Activated naive CD8-positive, alpha-beta T cell treated with anti-CD3 and anti-CD28 coated beads for 36 hours (primary cell): Measurements from ENCODE around the gene DEFB132. TPM values are rescaled to one million over a fixed set of nuclear protein-coding genes. Genes with fewer than 3 reads are reported as not detected.
A peak's percentile ranks its signal among the peaks of the same experiment; 100 is the strongest.
"Not testable (repeated sequence)": the region's sequence is repeated elsewhere in the genome, so short reads cannot be mapped to it uniquely, and the experiment has no call there.

ENCODE experiments used
- DNase-seq: peaks from one replicate; pipeline ENCODE4 v3.0.0; 2021
- H3K27ac Mint-ChIP-seq: one replicate; pipeline ENCODE4 v1.8.0; 2022; ENCODE audit warnings: mild to moderate bottlenecking, moderate library complexity, mixed read lengths
- H3K27me3 Mint-ChIP-seq: one replicate; pipeline ENCODE4 v1.8.0; 2022; ENCODE audit warnings: mild to moderate bottlenecking, mixed read lengths
- H3K36me3 Mint-ChIP-seq: one replicate; pipeline ENCODE4 v1.8.0; 2021; ENCODE audit warnings: mild to moderate bottlenecking, mixed read lengths
- H3K4me1 Mint-ChIP-seq: one replicate; pipeline ENCODE4 v1.8.0; 2021; ENCODE audit warnings: mixed read lengths
- H3K4me3 Mint-ChIP-seq: one replicate; pipeline ENCODE4 v1.8.0; 2022; ENCODE audit warnings: mild to moderate bottlenecking, moderate library complexity, mixed read lengths
- H3K9me3 Mint-ChIP-seq: one replicate; pipeline ENCODE4 v1.8.0; 2022; ENCODE audit warnings: mixed read lengths
- total RNA-seq, 2 experiments: library from RNA; stranded (reverse); gene quantifications; one replicate each; pipeline ENCODE4 v1.2.3, GENCODE V29; 2021

DEFB132 gene
- total RNA-seq, 2 experiments from 2014 or later, result not detected

DNA sequence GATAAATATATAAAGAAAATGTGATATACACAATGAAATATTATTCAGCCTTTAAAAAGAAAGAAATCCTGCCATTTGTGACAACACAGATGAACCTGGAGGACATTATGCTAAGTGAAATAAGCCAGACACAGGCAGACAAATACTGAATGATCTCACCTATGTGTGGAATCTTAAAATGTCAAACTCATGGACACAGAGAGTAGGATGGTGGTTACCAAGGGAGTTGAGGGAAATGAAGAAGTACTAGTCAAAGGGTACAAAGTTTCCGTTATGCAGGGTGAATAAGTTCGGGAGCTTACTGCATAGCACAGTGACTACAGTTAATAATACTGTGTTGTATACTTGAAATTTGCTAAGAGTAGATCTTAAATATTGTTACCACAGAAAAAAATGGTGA, 14.6 kb upstream of the DEFB132 start:
- DNase-seq, result no peak
- peaks cover 5% of the 10 kb centered on the region for H3K4me1 Mint-ChIP-seq
- no peaks in the 10 kb centered on the region for H3K36me3 Mint-ChIP-seq
- no peak overlapping the region for H3K4me3 Mint-ChIP-seq
- H3K27me3 Mint-ChIP-seq, result peaks cover 3% of the 10 kb centered on the region
- no peak overlapping the region for H3K27ac Mint-ChIP-seq
- no peaks in the 10 kb centered on the region for H3K9me3 Mint-ChIP-seq

DNA sequence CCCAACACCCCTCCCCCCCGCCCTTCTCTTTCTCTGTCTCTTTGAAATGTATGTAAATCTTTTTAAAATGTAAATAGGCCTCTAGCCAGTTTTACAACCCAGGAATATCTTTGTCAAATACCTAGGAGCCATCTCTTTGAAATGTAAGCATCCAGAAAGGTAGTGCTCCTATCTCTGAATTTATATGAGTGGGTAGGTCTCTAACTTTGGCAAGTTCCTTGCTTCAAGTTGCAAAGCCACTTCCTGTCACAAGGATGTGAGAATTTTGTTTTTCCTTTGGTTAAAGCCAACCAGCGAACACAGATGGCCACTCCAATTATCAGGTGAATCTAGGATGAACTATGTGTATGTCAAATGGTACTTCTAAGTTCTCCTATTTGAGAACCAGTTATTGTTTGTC, 6.2 kb upstream of the DEFB132 start:
- no peaks in the 10 kb centered on the region for H3K27me3 Mint-ChIP-seq
- H3K4me1 Mint-ChIP-seq, result peaks cover 6% of the 10 kb centered on the region
- H3K4me3 Mint-ChIP-seq, result no peak overlapping the region
- H3K27ac Mint-ChIP-seq, result no peak overlapping the region
- no peaks in the 10 kb centered on the region for H3K36me3 Mint-ChIP-seq
- no peaks in the 10 kb centered on the region for H3K9me3 Mint-ChIP-seq
- DNase-seq, result no peak

DNA sequence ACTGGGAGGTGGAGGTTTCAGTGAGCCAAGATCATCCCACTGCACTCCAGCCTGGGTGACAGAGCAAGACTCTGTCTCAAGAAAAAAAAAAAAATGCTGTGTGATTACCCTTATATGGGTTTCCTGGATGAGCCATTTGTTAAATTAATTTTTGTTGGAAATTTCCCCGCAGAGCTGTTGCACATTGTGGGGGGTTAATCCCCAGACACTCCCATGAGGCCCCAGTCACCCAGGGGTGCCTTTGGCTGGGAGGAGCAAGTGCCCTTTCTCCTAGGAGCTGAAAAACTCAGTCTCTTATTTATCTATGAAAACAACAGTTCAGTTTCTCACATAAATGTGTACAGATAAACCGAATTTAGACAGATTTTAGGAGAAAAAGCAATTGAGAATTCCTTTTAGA, 4.7 kb upstream of the DEFB132 start:
- H3K36me3 Mint-ChIP-seq, result no peaks in the 10 kb centered on the region
- no peaks in the 10 kb centered on the region for H3K9me3 Mint-ChIP-seq
- H3K4me3 Mint-ChIP-seq, result no peak overlapping the region
- DNase-seq, result no peak
- H3K27ac Mint-ChIP-seq, result no peak overlapping the region
- peaks cover 6% of the 10 kb centered on the region for H3K4me1 Mint-ChIP-seq
- no peaks in the 10 kb centered on the region for H3K27me3 Mint-ChIP-seq

DNA sequence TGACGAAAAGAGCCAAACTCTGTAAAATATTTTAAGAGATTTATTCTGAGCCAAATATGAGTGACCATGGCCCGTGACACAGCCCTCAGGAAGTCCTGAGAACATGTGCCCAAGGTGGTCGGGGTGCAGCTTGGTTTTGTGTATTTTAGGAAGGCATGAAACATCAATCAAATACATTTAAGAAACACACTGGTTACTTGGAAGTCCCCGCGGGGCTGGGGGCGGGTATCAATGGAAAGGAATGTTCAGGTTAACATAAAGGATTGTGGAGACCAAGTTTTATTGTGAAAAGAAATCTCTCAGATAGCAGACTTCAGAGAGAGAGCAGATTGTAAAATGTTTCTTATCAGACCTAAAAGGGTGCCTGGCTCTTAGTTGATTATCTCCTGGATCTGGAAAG, 4.1 kb upstream of the DEFB132 start:
- not testable (repeated sequence) for DNase-seq, H3K36me3 Mint-ChIP-seq, H3K27me3 Mint-ChIP-seq, H3K4me1 Mint-ChIP-seq, H3K9me3 Mint-ChIP-seq, H3K4me3 Mint-ChIP-seq, H3K27ac Mint-ChIP-seq

DNA sequence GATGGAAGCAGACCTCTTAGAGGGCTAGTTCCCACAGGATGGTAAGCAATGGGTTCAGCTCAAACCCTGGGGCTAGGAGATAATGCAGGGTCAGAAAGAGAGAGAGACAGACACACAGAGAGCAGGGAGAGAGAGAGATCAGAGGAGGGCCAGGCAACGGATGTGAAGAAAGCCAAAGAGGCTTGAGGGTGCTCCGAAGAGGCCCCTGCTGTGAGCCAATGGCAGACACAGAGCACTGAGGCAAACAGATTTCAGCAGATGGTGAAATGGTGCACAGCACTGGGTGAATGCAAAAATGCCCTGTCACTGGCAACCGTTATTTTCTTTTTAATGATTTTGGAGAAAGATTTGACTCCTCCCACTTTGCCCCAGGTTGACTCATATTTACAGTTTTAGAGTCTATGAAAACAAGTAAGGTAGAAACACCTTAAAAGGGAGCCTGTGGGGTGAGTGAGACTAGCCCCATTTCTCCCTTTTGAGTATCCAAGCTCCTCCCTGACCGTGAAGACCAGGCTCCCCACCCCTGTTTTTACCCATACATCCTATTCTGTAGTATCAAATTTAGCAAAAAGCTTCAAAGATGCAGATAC, 840 bp downstream of the DEFB132 start:
- Mint-ChIP-seq H3K4me1 (peaks cover 2% of the 10 kb centered on the region), H3K27me3 (no peaks in the 10 kb centered on the region), H3K36me3 (no peaks in the 10 kb centered on the region), H3K4me3 (no peak overlapping the region), H3K27ac (no peak overlapping the region), H3K9me3 (no peaks in the 10 kb centered on the region)
- no peak for DNase-seq

DNA sequence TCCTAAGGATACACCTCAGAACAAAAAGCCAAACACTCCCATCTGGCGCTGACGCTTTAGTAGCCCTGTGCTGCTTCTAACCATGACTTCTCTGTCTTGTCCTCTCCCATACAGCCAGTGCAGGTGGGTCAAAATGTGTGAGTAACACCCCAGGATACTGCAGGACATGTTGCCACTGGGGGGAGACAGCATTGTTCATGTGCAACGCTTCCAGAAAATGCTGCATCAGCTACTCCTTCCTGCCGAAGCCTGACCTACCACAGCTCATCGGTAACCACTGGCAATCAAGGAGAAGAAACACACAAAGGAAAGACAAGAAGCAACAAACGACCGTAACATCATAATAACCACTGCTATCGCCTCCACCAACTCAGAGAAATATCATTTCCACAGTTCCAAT, 1.4 kb downstream of the DEFB132 start:
- Mint-ChIP-seq H3K36me3 (no peaks in the 10 kb centered on the region), H3K4me1 (peaks cover 2% of the 10 kb centered on the region), H3K9me3 (no peaks in the 10 kb centered on the region), H3K27ac (no peak overlapping the region), H3K4me3 (no peak overlapping the region), H3K27me3 (no peaks in the 10 kb centered on the region)
- DNase-seq, result no peak

DNA sequence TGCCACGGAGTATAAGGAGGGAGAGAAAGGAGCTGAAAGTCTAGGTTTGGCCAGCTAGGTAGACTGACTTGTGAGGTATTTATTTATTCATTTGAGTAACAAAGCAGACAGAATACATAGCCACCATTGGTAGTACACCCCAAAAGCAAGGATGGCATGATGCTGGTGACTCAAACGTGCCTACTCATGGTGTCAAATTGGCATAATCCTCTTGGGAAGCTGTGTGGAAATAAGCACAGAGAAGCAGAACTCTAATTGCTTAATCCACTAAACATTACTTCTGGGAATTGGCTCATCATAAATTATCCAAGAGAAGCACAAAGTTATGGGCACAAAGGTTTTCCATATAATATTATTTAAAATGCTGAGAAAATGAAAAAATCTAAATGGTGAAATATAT, 2.5 kb downstream of the DEFB132 start:
- peaks cover 2% of the 10 kb centered on the region for H3K4me1 Mint-ChIP-seq
- no peaks in the 10 kb centered on the region for H3K9me3 Mint-ChIP-seq
- no peak overlapping the region for H3K4me3 Mint-ChIP-seq
- no peak for DNase-seq
- no peaks in the 10 kb centered on the region for H3K36me3 Mint-ChIP-seq
- H3K27ac Mint-ChIP-seq, result no peak overlapping the region
- H3K27me3 Mint-ChIP-seq, result no peaks in the 10 kb centered on the region

DNA sequence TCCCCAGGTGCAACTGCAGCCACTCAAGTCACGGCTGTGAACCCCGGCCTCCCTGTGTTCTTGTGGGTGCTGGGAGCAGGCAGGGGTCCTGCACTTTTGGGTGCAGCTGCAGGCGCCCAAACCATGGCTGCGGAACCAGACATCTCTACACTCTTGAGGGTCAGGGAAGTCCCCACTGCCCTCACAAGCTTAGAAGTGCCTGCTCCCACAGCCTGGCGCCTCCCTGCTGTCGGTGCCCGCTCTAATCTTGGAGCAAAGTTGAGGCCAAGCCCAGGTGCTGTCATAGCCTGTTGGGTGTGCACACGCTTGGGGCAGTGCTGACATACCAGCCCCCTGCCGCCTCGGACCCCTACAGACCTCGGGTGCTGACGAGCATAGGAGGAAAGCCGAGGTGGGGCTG, 6.2 kb downstream of the DEFB132 start:
- no peaks in the 10 kb centered on the region for H3K9me3 Mint-ChIP-seq
- peaks cover 2% of the 10 kb centered on the region for H3K27me3 Mint-ChIP-seq
- DNase-seq, result no peak
- no peak overlapping the region for H3K4me3 Mint-ChIP-seq
- no peaks in the 10 kb centered on the region for H3K36me3 Mint-ChIP-seq
- H3K4me1 Mint-ChIP-seq, result peaks cover 10% of the 10 kb centered on the region
- H3K27ac Mint-ChIP-seq, result no peak overlapping the region

DNA sequence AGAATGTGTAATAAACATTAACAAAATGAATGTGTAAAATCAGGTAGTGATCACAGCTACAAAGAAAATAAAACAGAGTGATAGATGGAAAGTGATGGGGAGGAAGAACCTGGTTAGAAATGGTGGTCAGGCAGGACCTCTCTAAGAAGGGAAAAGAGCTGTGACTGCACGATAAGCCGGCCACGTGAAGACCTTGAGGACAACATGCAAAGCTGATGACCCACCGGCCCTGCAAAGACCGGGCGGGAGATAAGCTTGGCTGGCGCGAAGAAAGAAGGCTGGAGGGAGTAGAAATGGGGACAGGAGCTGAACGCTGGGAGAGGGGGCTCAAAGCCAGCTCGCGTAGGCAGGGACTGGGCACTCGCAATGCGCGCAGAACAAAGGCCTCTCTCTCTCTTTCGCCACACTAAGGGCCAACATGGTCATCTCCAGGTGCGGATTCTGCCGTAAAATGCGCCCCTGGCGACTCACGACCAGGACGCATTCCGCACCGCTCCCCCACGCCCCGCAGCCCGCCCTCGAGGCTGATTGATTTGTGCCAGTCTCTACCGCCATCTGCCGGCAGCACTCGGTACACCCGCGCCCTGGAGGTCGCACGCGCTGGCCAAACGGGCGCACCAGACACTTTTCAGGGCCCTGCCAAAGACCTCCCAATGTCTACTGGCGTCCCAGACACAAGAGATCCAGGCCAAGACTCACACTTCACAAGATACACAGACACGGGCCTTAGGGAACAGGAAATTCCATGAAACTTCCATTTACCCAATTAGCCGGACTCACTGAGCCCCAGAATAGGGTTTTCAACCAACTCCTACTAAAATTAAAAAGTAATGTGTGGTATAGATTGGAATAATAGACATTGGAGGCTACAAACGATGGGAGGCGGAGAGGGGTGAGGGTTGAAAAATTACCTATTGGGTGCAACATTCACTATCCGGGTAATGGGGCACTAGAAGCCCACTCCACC, 9.4 kb downstream of the DEFB132 start:
- peaks cover 2% of the 10 kb centered on the region for H3K27me3 Mint-ChIP-seq
- peak overlapping the region; percentile 81 for H3K4me3 Mint-ChIP-seq
- H3K4me1 Mint-ChIP-seq, result peaks cover 8% of the 10 kb centered on the region
- H3K27ac Mint-ChIP-seq, result peak overlapping the region; percentile 78
- no peaks in the 10 kb centered on the region for H3K36me3 Mint-ChIP-seq
- H3K9me3 Mint-ChIP-seq, result no peaks in the 10 kb centered on the region
- peak; percentile 90 for DNase-seq

DNA sequence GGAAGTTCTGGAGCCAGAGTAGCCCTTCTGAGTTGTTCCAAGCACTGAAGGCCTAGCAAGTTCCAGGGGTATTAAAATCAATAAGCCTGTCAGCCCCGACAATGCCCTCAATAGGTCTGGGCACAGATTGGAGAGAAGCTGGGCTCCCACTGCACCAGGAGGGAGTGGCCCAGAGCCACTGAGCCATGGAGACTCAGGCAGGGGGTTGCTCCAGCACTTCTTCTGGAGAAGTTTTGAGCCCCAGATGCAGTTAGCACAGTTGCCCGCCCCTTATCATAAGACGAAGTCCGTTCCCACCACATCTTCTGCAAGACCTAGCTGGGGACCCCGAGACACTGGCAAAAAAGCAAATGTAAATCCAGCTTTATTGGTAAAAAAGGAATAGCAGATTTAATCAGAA, 13.0 kb downstream of the DEFB132 start:
- no peak for DNase-seq
- Mint-ChIP-seq H3K36me3 (no peaks in the 10 kb centered on the region), H3K4me1 (peaks cover 8% of the 10 kb centered on the region), H3K27ac (no peak overlapping the region), H3K27me3 (peaks cover 2% of the 10 kb centered on the region), H3K9me3 (no peaks in the 10 kb centered on the region), H3K4me3 (no peak overlapping the region)

DNA sequence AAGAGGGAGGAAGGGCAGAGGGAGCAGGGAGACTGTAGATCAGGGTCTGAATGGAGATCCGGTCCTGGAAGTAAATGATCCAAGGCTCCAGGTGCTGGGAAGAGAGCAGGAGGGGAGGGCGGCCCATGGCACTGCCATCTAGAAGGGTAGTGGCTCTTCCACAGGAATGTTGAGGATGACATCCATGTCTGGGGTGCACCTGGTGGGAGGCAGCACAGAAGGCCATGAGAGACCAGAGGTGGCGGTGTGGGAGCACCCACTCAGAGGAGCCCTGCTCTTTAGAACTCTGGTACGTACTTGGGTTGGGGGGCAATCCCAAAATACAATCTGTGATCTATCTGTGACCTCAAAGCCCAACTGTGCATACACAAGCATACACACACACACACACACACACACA, 13.5 kb downstream of the DEFB132 start:
- no peaks in the 10 kb centered on the region for H3K9me3 Mint-ChIP-seq
- H3K27me3 Mint-ChIP-seq, result no peaks in the 10 kb centered on the region
- no peak overlapping the region for H3K27ac Mint-ChIP-seq
- no peak for DNase-seq
- H3K4me1 Mint-ChIP-seq, result peaks cover 8% of the 10 kb centered on the region
- no peak overlapping the region for H3K4me3 Mint-ChIP-seq
- no peaks in the 10 kb centered on the region for H3K36me3 Mint-ChIP-seq

DNA sequence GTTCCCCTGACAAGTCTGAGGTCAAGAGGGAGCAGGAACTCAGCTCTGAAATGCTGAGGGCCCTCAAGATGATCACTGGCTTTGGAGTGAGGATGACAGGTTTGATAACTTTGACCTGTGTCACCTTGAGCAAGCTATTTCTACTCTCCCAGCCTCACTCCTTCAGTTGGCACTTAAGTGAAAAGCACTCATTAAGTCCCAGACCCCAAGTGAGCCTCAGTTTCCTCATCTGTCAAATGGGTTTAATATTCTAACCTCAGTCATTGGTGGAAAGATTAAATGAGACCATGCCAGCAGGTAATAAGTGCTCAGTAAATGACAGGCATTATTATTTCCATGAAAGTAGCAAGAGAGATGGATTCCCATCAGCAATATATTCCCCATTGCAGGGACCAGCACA, 14.0 kb downstream of the DEFB132 start:
- H3K4me1 Mint-ChIP-seq, result peaks cover 4% of the 10 kb centered on the region
- H3K9me3 Mint-ChIP-seq, result no peaks in the 10 kb centered on the region
- H3K36me3 Mint-ChIP-seq, result no peaks in the 10 kb centered on the region
- no peak overlapping the region for H3K27ac Mint-ChIP-seq
- H3K4me3 Mint-ChIP-seq, result no peak overlapping the region
- H3K27me3 Mint-ChIP-seq, result no peaks in the 10 kb centered on the region
- no peak for DNase-seq

DNA sequence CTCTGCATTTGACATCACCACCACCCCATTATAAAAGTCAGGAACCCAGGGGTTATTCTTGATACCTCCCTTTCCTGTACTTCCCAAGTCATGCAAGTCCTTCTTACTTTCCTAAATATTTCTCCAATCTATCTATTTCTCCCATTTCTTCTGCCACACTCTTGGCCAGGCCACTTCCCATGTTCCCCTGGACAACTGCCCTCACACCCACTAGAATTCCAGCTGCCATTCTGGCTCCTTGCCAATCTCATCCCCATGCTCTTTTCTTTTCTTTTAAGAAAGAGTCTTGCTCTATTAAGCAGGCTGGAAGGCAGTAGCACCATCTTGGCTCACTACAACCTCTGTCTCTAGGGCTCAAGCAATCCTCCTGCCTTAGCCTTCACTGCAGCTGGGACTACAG, 15.2 kb downstream of the DEFB132 start:
- no peaks in the 10 kb centered on the region for H3K27me3 Mint-ChIP-seq
- DNase-seq, result no peak
- H3K27ac Mint-ChIP-seq, result no peak overlapping the region
- H3K36me3 Mint-ChIP-seq, result no peaks in the 10 kb centered on the region
- H3K9me3 Mint-ChIP-seq, result no peaks in the 10 kb centered on the region
- no peaks in the 10 kb centered on the region for H3K4me1 Mint-ChIP-seq
- no peak overlapping the region for H3K4me3 Mint-ChIP-seq

DNA sequence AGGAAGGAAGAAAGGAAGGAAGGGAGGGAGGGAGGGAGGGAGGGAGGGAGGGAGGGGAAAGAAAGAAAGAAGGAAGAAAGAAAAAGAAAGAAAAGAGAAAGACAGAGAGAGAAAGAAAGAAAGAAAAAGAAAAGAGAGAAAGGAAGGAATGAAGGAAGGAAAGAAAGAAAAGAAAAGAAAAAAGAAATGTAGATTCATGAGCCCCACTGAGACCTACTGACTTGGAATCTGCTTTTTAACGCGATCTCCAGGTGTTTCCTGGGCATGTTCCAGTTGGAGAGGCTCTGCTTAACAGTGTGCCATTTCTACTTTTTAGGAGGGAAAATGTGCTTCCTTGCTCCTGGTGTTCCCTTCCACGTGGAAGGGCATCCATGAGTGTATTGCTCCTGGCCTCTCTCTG, 16.4 kb downstream of the DEFB132 start:
- Mint-ChIP-seq H3K36me3 (peaks cover 3% of the 10 kb centered on the region), H3K4me1 (no peaks in the 10 kb centered on the region), H3K9me3 (peaks cover 1% of the 10 kb centered on the region), H3K27me3 (no peaks in the 10 kb centered on the region), H3K4me3 (no peak overlapping the region), H3K27ac (no peak overlapping the region)
- no peak for DNase-seq

DNA sequence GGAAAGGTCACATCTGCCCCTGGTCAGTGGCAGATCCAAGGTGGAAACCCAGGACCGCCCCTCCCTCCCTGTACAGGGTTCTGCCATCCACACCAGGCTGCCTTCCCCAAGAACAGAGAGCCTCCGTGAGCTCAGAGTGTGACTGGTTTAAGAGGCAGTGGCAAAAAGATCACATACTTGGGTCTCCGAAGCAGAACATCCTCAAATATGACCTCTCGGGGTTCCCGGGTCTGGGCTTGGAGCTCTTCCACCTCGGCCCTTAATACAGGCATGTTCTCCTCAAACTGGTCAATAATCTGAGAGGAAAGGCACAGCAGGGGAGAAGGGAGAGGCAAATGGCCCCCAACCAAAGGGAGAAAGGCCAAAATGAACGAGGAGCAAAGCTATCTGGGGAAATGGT, 18.3 kb downstream of the DEFB132 start:
- no peak overlapping the region for H3K27ac Mint-ChIP-seq
- no peaks in the 10 kb centered on the region for H3K4me1 Mint-ChIP-seq
- DNase-seq, result no peak
- peaks cover 3% of the 10 kb centered on the region for H3K36me3 Mint-ChIP-seq
- peaks cover 1% of the 10 kb centered on the region for H3K9me3 Mint-ChIP-seq
- H3K27me3 Mint-ChIP-seq, result no peaks in the 10 kb centered on the region
- no peak overlapping the region for H3K4me3 Mint-ChIP-seq
